SK-N-SH (cell line): ENCODE measurements around the gene CATSPERD. TPM values are rescaled to one million over a fixed set of nuclear protein-coding genes. Genes with fewer than 3 reads are reported as not detected.

ENCODE experiments used
- CTCF ChIA-PET: fragments of 300-600, 350-600 bp; formaldehyde crosslinking; extraction: SDS; loops from one replicate; lab custom pipeline; 2021; lab: Yijun Ruan, JAX
- POLR2A ChIA-PET: fragments of 350-600 bp; sonication (Branson Sonifier 250); formaldehyde crosslinking; extraction: SDS; loops from one replicate; lab custom pipeline; 2020; ENCODE audit warnings: antibody characterized with exemption, inconsistent platforms; lab: Yijun Ruan, JAX
- DNase-seq: peaks from one replicate; pipeline ENCODE4 v3.0.0; 2012
- H2AFZ ChIP-seq: fragments of 200-600 bp; sonication (generic); 2 replicates; pipeline ENCODE4 v1.8.1; 2016; ENCODE audit warnings: antibody characterized with exemption, mild to moderate bottlenecking, low read depth
- H3F3A ChIP-seq: fragments of 200-600 bp; sonication (generic); replicated peaks from 2 replicates; pipeline ENCODE3; 2016; ENCODE audit warnings: antibody characterized with exemption, mild to moderate bottlenecking; ENCODE audit not compliant: insufficient read depth
- H3K27ac ChIP-seq, 2 experiments: fragments of 200-500 bp in 1 of 2; fragments of 200-600 bp in 1 of 2; sonication (Bioruptor generic) in 1 of 2; sonication (generic), shearing (Covaris generic) in 1 of 2; 2 replicates each; pipeline versions ENCODE4 v1.5.1 to v1.6.1; 2014 to 2016; ENCODE audit warnings: low read depth in 2 of 2, inconsistent platforms in 1 of 2, low read length in 1 of 2, mild to moderate bottlenecking in 1 of 2, mixed read lengths in 1 of 2
- H3K27me3 ChIP-seq: fragments of 200-600 bp; sonication (generic), shearing (Covaris generic); 2 replicates; pipeline ENCODE4 v1.6.1; 2016; ENCODE audit warnings: mixed run types; ENCODE audit not compliant: insufficient read depth
- H3K36me3 ChIP-seq, 2 experiments: fragments of 200-500 bp in 1 of 2; fragments of 200-600 bp in 1 of 2; sonication (Bioruptor generic) in 1 of 2; sonication (generic) in 1 of 2; replicated peaks in 1 of 2; 2 replicates each; pipeline versions ENCODE3 to v1.5.1; 2014 to 2016; ENCODE audit warnings: low read length in 1 of 2, mild to moderate bottlenecking in 1 of 2; ENCODE audit not compliant: insufficient read depth in 2 of 2, control insufficient read depth in 1 of 2
- H3K4me1 ChIP-seq, 2 experiments: fragments of 200-500 bp in 1 of 2; fragments of 200-600 bp in 1 of 2; sonication (Bioruptor generic) in 1 of 2; sonication (generic), shearing (Covaris generic) in 1 of 2; 2 replicates each; pipeline versions ENCODE4 v1.5.1 to v1.6.1; 2014 to 2016; ENCODE audit warnings: low read depth in 1 of 2, low read length in 1 of 2, mixed run types in 1 of 2; ENCODE audit not compliant: insufficient read depth in 2 of 2, control insufficient read depth in 1 of 2
- H3K4me2 ChIP-seq: fragments of 200-600 bp; sonication (generic), shearing (Covaris generic); 2 replicates; pipeline ENCODE4 v1.6.1; 2017; ENCODE audit warnings: mixed run types
- H3K4me3 ChIP-seq, 2 experiments: fragments of 200-500 bp in 1 of 2; fragments of 200-600 bp in 1 of 2; sonication (Bioruptor generic) in 1 of 2; sonication (generic), shearing (Covaris generic) in 1 of 2; 2 replicates each; pipeline versions ENCODE4 v1.5.1 to v1.8.1; 2014 to 2016; ENCODE audit warnings: low read depth in 2 of 2, inconsistent platforms in 1 of 2, low read length in 1 of 2, mild to moderate bottlenecking in 1 of 2, mixed read lengths in 1 of 2, moderate library complexity in 1 of 2
- H3K79me2 ChIP-seq: fragments of 200-600 bp; sonication (generic); 2 replicates; pipeline ENCODE4 v1.8.1; 2017; ENCODE audit warnings: mild to moderate bottlenecking; ENCODE audit not compliant: insufficient read depth
- H3K9ac ChIP-seq: fragments of 200-600 bp; sonication (generic); 2 replicates; pipeline ENCODE4 v1.6.1; 2017; ENCODE audit warnings: mixed run types
- H3K9me2 ChIP-seq: fragments of 200-600 bp; sonication (generic); 2 replicates; pipeline ENCODE4 v1.6.1; 2017; ENCODE audit warnings: mixed run types
- H3K9me3 ChIP-seq: fragments of 200-600 bp; sonication (generic); 2 replicates; pipeline ENCODE4 v1.6.1; 2017; ENCODE audit warnings: mixed run types, mild to moderate bottlenecking, moderate library complexity
- H4K20me1 ChIP-seq: fragments of 200-600 bp; sonication (generic); 2 replicates; pipeline ENCODE4 v1.6.1; 2017; ENCODE audit warnings: mild to moderate bottlenecking, mixed run types; ENCODE audit not compliant: insufficient read depth
- CHD2 ChIP-seq: fragments of 150-350 bp; IDR thresholded peaks from 2 replicates; pipeline ENCODE4 v1.6.1; 2018; ENCODE audit warnings: low read length; ENCODE audit not compliant: partially characterized antibody
- CTCF ChIP-seq: fragments of 200-600 bp; sonication (generic); IDR thresholded peaks from 2 replicates; pipeline ENCODE4 v1.6.1; 2017; ENCODE audit warnings: antibody characterized with exemption, mild to moderate bottlenecking, moderate library complexity
- FOSL2 ChIP-seq: IDR thresholded peaks from 2 replicates; pipeline ENCODE4 v1.4.0; 2012; ENCODE audit warnings: low read depth, mild to moderate bottlenecking, moderate library complexity, borderline replicate concordance
- GATA2 ChIP-seq: sonication (generic); formaldehyde crosslinking; IDR thresholded peaks from 2 replicates; pipeline ENCODE4 v1.5.0; 2020; ENCODE audit warnings: mild to moderate bottlenecking, missing genetic modification reagents
- IRF3 ChIP-seq: fragments of 150-350 bp; IDR thresholded peaks from 2 replicates; pipeline ENCODE4 v1.6.1; 2016; ENCODE audit warnings: mild to moderate bottlenecking, low read depth, low read length
- JUND ChIP-seq: IDR thresholded peaks from 2 replicates; pipeline ENCODE4 v1.4.0; 2012
- MXI1 ChIP-seq: IDR thresholded peaks from 2 replicates; pipeline ENCODE4 v1.6.1; 2012; ENCODE audit warnings: mild to moderate bottlenecking, low read depth, low read length, improper control_type of control experiment
- NFIC ChIP-seq: IDR thresholded peaks from 2 replicates; pipeline ENCODE4 v1.4.0; 2012; ENCODE audit warnings: borderline replicate concordance
- NRF1 ChIP-seq: IDR thresholded peaks from 2 replicates; pipeline ENCODE4 v1.6.1; 2012; ENCODE audit warnings: low read depth, mild to moderate bottlenecking, low read length
- POLR2AphosphoS5 ChIP-seq: IDR thresholded peaks from 2 replicates; pipeline ENCODE4 v1.6.1; 2012; ENCODE audit warnings: low read depth, low read length
- SIN3A ChIP-seq: IDR thresholded peaks from 2 replicates; pipeline ENCODE4 v1.6.1; 2012; ENCODE audit warnings: low read depth, mild to moderate bottlenecking, low read length, moderate library complexity, borderline replicate concordance
- TCF12 ChIP-seq: IDR thresholded peaks from 2 replicates; pipeline ENCODE4 v1.4.0; 2012
- TEAD4 ChIP-seq: IDR thresholded peaks from 2 replicates; pipeline ENCODE4 v1.4.0; 2012; ENCODE audit warnings: mild to moderate bottlenecking, borderline replicate concordance; ENCODE audit not compliant: insufficient read depth
- USF1 ChIP-seq: IDR thresholded peaks from 2 replicates; pipeline ENCODE4 v1.4.0; 2012; ENCODE audit warnings: low read depth, borderline replicate concordance
- YY1 ChIP-seq: IDR thresholded peaks from 2 replicates; pipeline ENCODE4 v1.4.0; 2012; ENCODE audit warnings: low read depth, mild to moderate bottlenecking
- WGBS: methylation state at CpG from one replicate; pipeline ENCODE4 v1.1.6; 2017; ENCODE audit warnings: low lambda C conversion rate; 5-methylcytosine and 5-hydroxymethylcytosine counted together
- polyA plus RNA-seq, 3 experiments: library from polyadenylated mRNA; depleted of rRNA; stranded (reverse); fragments of >200 nt; gene quantifications; 2 replicates each; pipeline ENCODE4 v1.2.3, GENCODE V29; 2012

Gene CATSPERD
- polyA plus RNA-seq, 1 of the 3 experiments (the other 2 are of a cell fraction), result not detected

GRCh38 chr19:5680437-5681368 lies 39.7 kb upstream of the CATSPERD start, which contains the start of the genes HSD11B1L and MICOS13 (continued):
- peak; percentile 90 for TF ChIP-seq CHD2
- TF ChIP-seq IRF3, result no peak
- peak; percentile 81 for TF ChIP-seq POLR2AphosphoS5
- peak; percentile 41; the same call in 1 of the 2 replicates for TF ChIP-seq NRF1
- peak; percentile 35; the same call in 1 of the 2 replicates for TF ChIP-seq TCF12
- no peak for TF ChIP-seq NFIC

GRCh38 chr19:5681391-5682106 lies 38.9 kb upstream of the CATSPERD start:
- CTCF ChIA-PET, result interaction anchor here (1.2 to 1.6 kb wide), 2 partner anchors 8 to 10 kb away, joined by 3 to 5 read pairs; partner anchors contain the start of gene RPL36
- Histone ChIP-seq H3K27ac (no peak overlapping the region; a peak in 1 of 4 replicates), H3K4me1 (peaks cover 4 to 22% of the 10 kb centered on the region in 2 experiments; a peak in 1 of 4 replicates), H3K79me2 (peaks cover 17% of the 10 kb centered on the region), H3F3A (peaks cover 10% of the 10 kb centered on the region), H2AFZ (no peak overlapping the region; the same call in 1 of the 2 replicates), H3K27me3 (no peaks in the 10 kb centered on the region), H3K4me2 (peak overlapping the region; percentile 98), H3K36me3 (no peaks in the 10 kb centered on the region), H3K9me3 (no peaks in the 10 kb centered on the region), H3K9me2 (no peaks in the 10 kb centered on the region), H3K4me3 (peak overlapping the region; percentile 81 to 85), H3K9ac (peak overlapping the region; percentile 89), H4K20me1 (no peaks in the 10 kb centered on the region)
- POLR2A ChIA-PET, result interaction anchor here (0.6 to 1.0 kb wide), 2 partner anchors 8 to 10 kb away, joined by 3 read pairs; partner anchors contain the start of gene RPL36
- 37% methylated on average over 17 of the region's 17 CpGs for WGBS
- DNase-seq, result no peak
- TF ChIP-seq IRF3 (no peak), USF1 (no peak), FOSL2 (no peak), CHD2 (no peak), JUND (no peak), YY1 (no peak), MXI1 (no peak), SIN3A (no peak), TEAD4 (no peak), GATA2 (no peak), NFIC (no peak), CTCF (no peak)
